Hematopoietic multipotent progenitor cell treated with erythropoietin and hydrocortisone succinate and interleukin-3 and kit ligand, for 15 days (in vitro differentiated cells): ENCODE results near the gene GPR83.
"Not testable (repeated sequence)": the region's sequence is repeated elsewhere in the genome, so short reads cannot be mapped to it uniquely, and the experiment has no call there.

Experiments used
- DNase-seq: peaks from one replicate; pipeline ENCODE4 v3.0.0-alpha.2; 2015; ENCODE audit warnings: low spot score

The GPR83 gene

GRCh38 chr11:94370576-94370975 is 30.6 kb downstream of the GPR83 start:
- not testable (repeated sequence) for DNase-seq

DNA sequence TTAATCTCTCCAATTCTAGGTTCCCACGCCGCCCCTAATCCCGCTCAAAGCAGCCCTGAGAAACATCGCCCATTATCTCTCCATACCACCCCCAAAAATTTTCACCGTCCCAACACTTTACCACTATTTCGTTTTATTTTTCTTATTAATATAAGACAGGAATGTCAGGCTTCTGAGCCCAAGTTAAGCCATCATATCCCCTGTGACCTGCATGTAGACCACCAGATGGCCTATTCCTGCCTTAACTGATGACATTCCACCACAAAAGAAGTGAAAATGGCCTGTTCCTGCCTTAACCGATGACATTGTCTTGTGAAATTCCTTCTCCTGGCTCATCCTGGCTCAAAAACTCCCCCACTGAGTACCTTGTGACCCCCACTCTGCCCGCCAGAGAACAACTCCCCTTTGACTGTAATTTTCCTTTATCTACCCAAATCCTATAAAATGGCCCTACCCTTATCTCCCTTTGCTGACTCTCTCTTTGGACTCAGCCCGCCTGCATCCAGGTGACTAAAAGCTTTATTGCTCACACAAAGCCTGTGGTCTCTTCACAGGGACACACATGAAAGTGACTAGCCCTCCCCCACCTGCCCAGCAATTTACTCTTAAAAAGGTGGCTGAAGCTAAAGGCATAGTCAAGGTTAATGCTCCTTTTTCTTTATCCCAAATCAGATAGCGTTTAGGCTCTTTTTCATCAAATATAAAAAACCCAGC is 50.2 kb downstream of the GPR83 start:
- DNase-seq: not testable (repeated sequence)

- DNase-seq: not testable (repeated sequence)
These were observed 54.9 kb downstream of the GPR83 start for GRCh38 chr11:94346311-94346710.

GRCh38 chr11:94343495-94343894 is 57.7 kb downstream of the GPR83 start:
- no peak for DNase-seq

DNA sequence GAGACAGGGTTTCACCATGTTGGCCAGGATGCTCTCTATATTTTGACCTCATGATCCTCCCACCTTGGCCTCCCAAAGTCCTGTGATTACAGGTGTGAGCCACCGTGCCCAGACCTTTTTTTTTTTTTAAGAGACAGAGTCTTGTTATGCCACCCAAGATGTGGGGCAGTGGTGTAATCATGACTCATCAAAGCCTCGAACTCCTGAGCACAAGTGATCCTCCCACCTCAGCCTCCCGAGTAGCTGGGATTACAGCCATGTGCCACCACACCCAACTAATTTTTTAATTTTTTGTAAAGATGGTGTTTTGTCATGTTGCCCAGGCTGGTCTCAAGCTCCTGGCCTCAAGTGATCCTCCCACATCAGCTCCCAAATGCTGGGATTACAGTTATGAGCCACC is 59.0 kb downstream of the GPR83 start:
- DNase-seq: no peak

- DNase-seq: no peak
These were observed 62.6 kb downstream of the GPR83 start for GRCh38 chr11:94338651-94339050.

DNA sequence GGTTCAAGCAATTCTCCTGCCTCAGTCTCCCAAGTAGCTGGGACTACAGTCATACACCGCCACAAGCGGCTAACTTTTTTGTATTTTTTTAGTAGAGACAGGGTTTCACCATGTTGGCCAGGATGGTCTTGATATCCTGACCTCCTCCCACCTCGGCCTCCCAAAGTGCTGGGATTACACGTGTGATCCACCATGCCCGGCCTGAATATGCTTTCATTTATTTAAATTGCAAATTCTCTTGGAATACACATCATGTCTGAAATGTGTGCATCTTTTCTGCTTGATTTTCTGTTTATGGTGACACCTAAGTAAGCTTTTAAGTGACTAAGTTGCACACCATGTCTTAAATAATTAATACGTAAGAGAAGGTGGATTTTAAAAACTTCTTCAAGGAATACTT is 65.2 kb downstream of the GPR83 start:
- no peak for DNase-seq

DNA sequence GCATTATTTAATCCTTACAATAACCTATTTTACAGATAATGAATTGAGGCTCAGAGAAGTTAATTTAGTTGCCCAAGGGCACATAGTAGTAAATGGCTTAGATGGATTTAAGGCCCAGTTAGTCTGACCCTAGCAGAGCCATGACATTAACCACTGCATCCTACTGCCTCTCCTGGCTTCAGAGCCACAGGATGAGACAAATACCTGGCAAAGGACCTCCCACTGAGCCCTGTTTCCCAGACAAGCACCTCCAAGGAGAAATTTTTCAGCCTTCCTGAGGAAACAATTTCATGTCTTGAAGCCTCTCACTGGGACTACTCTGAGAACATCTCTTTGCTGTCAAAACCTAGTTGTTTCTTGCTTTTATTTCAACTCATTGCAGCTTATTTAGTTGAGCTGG is 68.4 kb downstream of the GPR83 start:
- DNase-seq: no peak

- no peak for DNase-seq
These were observed 70.4 kb downstream of the GPR83 start for GRCh38 chr11:94330789-94331188.

- no peak for DNase-seq
These were observed 71.7 kb downstream of the GPR83 start for GRCh38 chr11:94329501-94329900.

GRCh38 chr11:94328587-94329080 is 72.6 kb downstream of the GPR83 start:
- no peak for DNase-seq
